Spinal cord (tissue), 10 donors: Measurements from ENCODE around the gene RHBG. TPM values are rescaled to one million over a fixed set of nuclear protein-coding genes. Genes with fewer than 3 reads are reported as not detected.
"Not testable (repeated sequence)": the region's sequence is repeated elsewhere in the genome, so short reads cannot be mapped to it uniquely, and the experiment has no call there.

Experiments used
- DNase-seq, 6 donors: peaks; one replicate each; pipeline versions ENCODE4 v3.0.0 to v3.0.0-alpha.2; 2013 to 2015; ENCODE audit warnings: low spot score in 6 of 6, low read depth in 4 of 6
- H3K27ac ChIP-seq: one replicate; pipeline ENCODE4 v1.5.1; 2013; ENCODE audit warnings: low read depth, low read length, control low read depth
- H3K27me3 ChIP-seq: one replicate; pipeline ENCODE4 v1.6.1; 2013; ENCODE audit warnings: low read length; ENCODE audit not compliant: control insufficient read depth, insufficient read depth
- H3K36me3 ChIP-seq: one replicate; pipeline ENCODE4 v1.6.1; 2013; ENCODE audit warnings: low read length; ENCODE audit not compliant: control insufficient read depth, insufficient read depth
- H3K4me1 ChIP-seq: one replicate; pipeline ENCODE4 v1.6.1; 2013; ENCODE audit warnings: low read length; ENCODE audit not compliant: control insufficient read depth, insufficient read depth
- H3K4me3 ChIP-seq: one replicate; pipeline ENCODE4 v1.5.1; 2013; ENCODE audit warnings: low read depth, low read length, control low read depth
- H3K9me3 ChIP-seq: one replicate; pipeline ENCODE4 v1.6.1; 2013; ENCODE audit warnings: low read length; ENCODE audit not compliant: control insufficient read depth, insufficient read depth
- WGBS: methylation state at CpG from one replicate; pipeline ENCODE4 v1.1.5; 2013; ENCODE audit warnings: missing lambda C conversion rate; ENCODE audit not compliant: insufficient coverage; 5-methylcytosine and 5-hydroxymethylcytosine counted together
- polyA plus RNA-seq, 2 donors: library from polyadenylated mRNA; unstranded; fragments of 120-200 nt; gene quantifications; one replicate each; pipeline ENCODE4 v1.2.1, GENCODE V29; 2013; ENCODE audit not compliant: insufficient read length in 2 of 2
- total RNA-seq, 2 donors: library from RNA; depleted of rRNA in 1 of 2; stranded (reverse); fragments of 120-200 nt in 1 of 2; fragments of >200 nt in 1 of 2; gene quantifications; one replicate each; pipeline versions ENCODE4 v1.2.3 to v1.2.4, GENCODE V29; 2013 to 2014
- donor health status: healthy.

RHBG gene
- total and polyA plus RNA-seq, 4 donors, result 0.26 to 0.81 TPM; not detected in 2

DNA sequence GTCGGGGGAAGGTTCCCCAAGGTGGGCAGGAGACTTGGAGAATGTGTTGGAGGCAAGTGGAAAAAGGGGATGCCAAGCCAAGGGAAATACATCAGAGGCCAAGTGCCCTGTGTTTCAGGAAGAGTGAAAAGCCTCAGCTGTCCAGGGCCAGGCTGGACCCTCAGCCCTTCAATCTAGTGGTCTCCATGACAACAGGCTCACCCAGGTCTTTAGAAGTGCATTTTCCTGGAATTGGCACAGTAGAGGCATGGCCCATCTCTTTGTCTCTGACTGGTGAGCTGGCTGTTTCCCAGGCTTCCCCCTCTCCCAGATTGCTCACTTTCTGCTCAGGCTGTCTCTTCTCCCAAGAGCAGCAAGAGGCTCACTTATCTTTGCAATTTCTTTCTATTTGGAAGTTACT is 10.4 kb upstream of the RHBG start:
- Histone ChIP-seq H3K36me3 (no peaks in the 10 kb centered on the region), H3K4me1 (peaks cover 23% of the 10 kb centered on the region), H3K27me3 (peaks cover 9% of the 10 kb centered on the region), H3K4me3 (no peak overlapping the region), H3K27ac (peak overlapping the region; percentile 61), H3K9me3 (no peaks in the 10 kb centered on the region)
- DNase-seq, result peak in 5 of 6 donors; percentile 62 to 91 (median 78)
- WGBS, result 38% methylated on average over 1 of the region's 1 CpG

DNA sequence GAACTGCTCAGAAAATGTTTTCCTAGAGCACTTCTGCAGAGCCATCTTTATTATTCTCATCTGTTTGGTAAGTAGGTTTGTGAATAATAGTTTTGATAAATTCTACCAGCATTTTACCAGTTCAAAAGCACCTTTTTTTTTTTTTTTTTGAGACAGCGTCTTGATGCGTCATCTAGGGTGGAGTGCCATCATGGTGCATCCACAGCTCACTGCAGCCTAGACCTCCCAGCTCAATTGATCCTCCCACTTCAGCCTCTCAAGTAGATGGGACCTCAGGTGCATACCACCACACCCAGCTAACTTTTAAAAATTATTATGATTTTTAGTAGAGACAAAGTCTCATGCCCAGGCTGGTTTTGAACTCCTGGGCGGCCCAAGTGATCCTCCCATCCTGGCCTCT is 9.8 kb upstream of the RHBG start:
- WGBS, result 75% methylated on average over 2 of the region's 3 CpGs
- H3K9me3 ChIP-seq, result no peaks in the 10 kb centered on the region
- H3K27ac ChIP-seq, result peak overlapping the region; percentile 61
- no peaks in the 10 kb centered on the region for H3K36me3 ChIP-seq
- no peak for DNase-seq
- no peak overlapping the region for H3K4me3 ChIP-seq
- peaks cover 23% of the 10 kb centered on the region for H3K4me1 ChIP-seq
- H3K27me3 ChIP-seq, result peaks cover 9% of the 10 kb centered on the region

DNA sequence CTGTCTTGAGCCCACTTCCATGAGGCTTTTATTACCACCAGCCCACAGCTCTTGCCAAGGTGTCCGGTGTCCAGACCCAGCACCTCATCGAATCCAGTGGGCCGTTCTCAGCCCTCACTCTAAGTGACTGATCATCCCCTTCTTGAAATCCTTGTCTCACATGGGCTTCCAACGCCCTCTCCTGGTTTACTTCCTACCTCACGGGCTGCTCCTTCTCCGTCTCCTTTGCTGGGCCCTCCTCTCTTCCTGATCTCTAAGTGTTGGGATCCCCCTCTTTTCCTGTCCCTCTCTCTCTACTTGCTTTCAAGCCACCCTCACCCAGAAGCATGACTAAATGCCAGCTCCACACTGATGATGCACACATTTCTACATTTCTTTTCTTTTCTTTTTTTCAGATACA is 9.0 kb upstream of the RHBG start:
- DNase-seq, result peak in 2 of 6 donors; percentile 36 to 41
- H3K27ac ChIP-seq, result peak overlapping the region; percentile 27
- H3K36me3 ChIP-seq, result no peaks in the 10 kb centered on the region
- H3K9me3 ChIP-seq, result no peaks in the 10 kb centered on the region
- H3K4me1 ChIP-seq, result peaks cover 23% of the 10 kb centered on the region
- H3K4me3 ChIP-seq, result no peak overlapping the region
- H3K27me3 ChIP-seq, result peaks cover 9% of the 10 kb centered on the region
- WGBS, result 23% methylated on average over 6 of the region's 6 CpGs

DNA sequence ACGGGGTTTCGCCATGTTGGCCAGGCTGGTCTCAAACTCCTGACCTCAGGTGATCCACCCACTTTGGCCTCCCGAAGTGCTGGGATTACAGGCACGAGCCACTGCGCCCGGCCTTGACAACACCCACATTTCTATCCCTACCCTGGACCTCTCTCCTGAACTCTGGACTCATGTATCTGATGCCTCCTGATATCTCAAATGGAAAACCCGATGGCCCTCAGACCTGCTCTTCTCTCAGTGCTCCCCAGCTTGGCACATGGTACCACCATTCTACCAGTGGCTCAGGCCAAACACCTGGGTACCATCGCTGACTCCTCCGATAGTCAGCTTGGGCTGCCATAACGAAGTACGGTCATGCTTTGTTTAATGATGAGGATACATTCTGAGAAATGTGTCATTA is 8.5 kb upstream of the RHBG start:
- no peak overlapping the region for H3K4me3 ChIP-seq
- H3K27me3 ChIP-seq, result peaks cover 9% of the 10 kb centered on the region
- WGBS, result 91% methylated on average over 9 of the region's 11 CpGs

DNA sequence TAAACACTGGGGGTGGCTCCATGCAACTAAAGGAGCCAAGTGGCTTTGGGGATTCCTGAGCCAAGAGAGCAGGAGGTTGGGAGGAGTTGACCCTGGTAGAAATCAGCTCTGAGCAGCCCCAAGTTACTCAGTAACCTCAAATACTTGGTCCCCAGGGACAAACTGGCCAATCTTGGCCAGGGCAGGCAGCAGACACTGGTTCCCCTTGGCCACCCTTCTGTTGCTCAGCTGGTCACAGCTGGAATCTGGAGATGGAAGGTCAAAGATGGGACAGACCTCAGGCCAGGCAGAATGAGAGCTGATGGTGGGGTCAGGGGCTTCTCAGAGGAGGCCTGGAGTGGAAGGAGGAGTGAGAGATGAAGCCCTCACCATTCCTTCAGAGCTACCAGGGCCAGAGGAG is 3.3 kb upstream of the RHBG start:
- no peak for DNase-seq
- no peaks in the 10 kb centered on the region for H3K36me3 ChIP-seq
- H3K4me3 ChIP-seq, result no peak overlapping the region
- peaks cover 10% of the 10 kb centered on the region for H3K27me3 ChIP-seq
- H3K9me3 ChIP-seq, result no peaks in the 10 kb centered on the region
- H3K4me1 ChIP-seq, result peaks cover 13% of the 10 kb centered on the region
- no peak overlapping the region for H3K27ac ChIP-seq

More for the DNA sequence above, 8.5 kb upstream of the RHBG start:
- no peak for DNase-seq
- H3K36me3 ChIP-seq, result no peaks in the 10 kb centered on the region
- H3K4me1 ChIP-seq, result peaks cover 23% of the 10 kb centered on the region
- no peak overlapping the region for H3K27ac ChIP-seq
- no peaks in the 10 kb centered on the region for H3K9me3 ChIP-seq

DNA sequence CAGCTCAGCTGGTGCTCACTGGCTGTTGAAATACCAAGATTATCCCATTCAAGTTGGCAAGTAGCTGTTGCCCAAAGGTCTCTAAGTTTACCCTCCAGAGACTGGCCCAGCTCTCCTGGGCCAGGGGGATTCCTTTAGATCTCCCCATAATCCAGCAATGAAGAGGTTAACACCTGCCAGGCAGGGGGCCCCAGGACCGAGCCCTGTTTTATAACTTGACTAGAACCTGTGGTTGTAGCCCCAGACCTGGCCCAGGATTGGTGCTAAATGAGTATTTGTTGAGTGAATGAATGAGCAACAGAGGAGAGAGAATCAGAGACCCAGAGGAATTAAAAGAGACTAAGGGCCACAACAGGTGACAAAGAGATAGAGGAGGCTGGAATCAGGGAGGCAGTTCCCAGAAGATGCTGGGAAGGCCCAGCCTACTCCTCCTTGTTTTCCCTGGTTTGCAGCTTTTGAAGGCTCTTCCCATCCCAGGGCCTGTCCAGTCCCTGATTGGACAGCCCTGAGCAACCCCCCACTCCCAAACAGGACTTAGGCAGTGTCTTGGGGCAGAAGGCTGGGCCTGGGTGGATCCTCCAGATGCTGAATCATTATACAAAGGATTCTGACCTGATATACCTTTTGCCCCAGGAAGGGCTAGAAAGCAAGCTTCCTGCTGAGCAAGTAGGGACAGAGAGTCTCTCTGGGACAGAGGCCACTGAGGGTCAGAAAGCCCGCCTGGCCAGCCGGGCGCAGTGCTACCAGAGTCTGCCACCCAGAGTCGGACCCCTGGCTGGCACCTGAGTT is 2.4 kb upstream of the RHBG start:
- H3K4me3 ChIP-seq, result no peak overlapping the region
- 81% methylated on average over 5 of the region's 5 CpGs for WGBS
- DNase-seq, result no peak
- no peaks in the 10 kb centered on the region for H3K9me3 ChIP-seq
- peaks cover 10% of the 10 kb centered on the region for H3K27me3 ChIP-seq
- no peak overlapping the region for H3K27ac ChIP-seq
- H3K4me1 ChIP-seq, result peaks cover 13% of the 10 kb centered on the region
- H3K36me3 ChIP-seq, result no peaks in the 10 kb centered on the region

DNA sequence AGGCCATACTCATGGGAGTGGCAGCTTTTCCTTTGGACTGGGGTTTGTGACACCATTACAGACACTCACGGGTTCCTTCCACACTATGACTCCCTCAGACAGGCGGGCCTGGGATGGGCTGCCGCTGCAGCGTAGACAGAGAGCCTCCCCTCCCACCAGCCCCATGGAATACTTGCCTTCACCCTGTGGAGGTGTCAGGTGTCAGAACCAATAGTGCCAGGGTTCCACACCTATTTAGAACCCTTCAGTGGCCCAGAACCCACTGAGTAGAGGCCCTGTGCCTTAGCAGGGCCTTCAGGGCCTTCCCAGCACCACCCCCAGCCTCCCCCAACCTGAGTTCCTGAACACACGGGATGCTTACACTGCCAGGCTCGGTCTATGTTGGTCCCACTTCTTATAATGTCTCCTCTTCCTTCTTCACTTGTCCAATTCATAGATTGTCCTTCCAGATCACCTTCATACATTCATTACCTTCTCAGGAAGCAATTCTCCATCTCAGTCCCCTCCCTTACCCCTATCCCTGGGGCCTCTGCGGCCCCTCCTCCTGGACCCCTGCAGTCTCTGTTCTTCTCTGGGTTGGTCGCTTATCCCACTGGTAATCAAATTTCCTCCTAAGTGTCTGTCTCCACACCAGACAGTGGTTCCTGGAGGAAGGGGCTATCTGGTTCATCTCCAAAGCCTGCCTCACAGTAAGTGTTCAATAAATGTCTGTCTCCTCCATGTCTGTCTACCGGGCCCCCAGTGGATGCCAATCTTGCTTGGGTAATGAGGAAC is 1.4 kb upstream of the RHBG start:
- H3K27me3 ChIP-seq, result peaks cover 10% of the 10 kb centered on the region
- DNase-seq, result no peak
- no peak overlapping the region for H3K4me3 ChIP-seq
- peaks cover 13% of the 10 kb centered on the region for H3K4me1 ChIP-seq
- no peaks in the 10 kb centered on the region for H3K36me3 ChIP-seq
- 70% methylated on average over 7 of the region's 9 CpGs for WGBS
- no peaks in the 10 kb centered on the region for H3K9me3 ChIP-seq
- H3K27ac ChIP-seq, result no peak overlapping the region

DNA sequence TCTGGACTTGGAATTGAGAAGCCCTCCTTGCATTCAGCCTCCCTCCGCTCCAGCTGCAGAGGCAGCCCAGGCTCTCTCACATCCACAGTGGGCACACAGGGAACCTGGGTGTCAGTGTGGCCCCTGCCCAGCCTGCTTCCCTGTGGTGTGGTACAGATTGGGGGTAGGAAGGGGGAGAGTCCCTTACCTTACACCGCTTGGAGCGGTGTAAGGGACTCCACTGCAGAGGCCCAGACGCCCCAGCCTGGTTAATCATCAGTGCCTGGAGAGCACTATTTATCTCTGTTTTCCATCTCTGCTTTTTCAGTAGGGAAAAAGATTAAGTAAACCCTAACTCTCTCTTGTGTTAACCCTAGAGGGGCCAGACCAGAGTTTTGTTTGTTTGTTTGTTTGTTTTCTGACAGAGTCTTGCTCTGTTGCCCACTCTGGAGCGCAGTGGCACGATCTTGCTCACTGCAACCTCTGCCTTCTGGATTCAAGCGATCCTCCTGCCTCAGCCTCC is 803 bp upstream of the RHBG start:
- peaks cover 10% of the 10 kb centered on the region for H3K27me3 ChIP-seq
- no peak overlapping the region for H3K27ac ChIP-seq
- DNase-seq, result no peak
- H3K4me1 ChIP-seq, result peaks cover 13% of the 10 kb centered on the region
- no peak overlapping the region for H3K4me3 ChIP-seq
- no peaks in the 10 kb centered on the region for H3K36me3 ChIP-seq
- no CpG with 5 or more reads among the region's 7 CpGs for WGBS
- no peaks in the 10 kb centered on the region for H3K9me3 ChIP-seq

DNA sequence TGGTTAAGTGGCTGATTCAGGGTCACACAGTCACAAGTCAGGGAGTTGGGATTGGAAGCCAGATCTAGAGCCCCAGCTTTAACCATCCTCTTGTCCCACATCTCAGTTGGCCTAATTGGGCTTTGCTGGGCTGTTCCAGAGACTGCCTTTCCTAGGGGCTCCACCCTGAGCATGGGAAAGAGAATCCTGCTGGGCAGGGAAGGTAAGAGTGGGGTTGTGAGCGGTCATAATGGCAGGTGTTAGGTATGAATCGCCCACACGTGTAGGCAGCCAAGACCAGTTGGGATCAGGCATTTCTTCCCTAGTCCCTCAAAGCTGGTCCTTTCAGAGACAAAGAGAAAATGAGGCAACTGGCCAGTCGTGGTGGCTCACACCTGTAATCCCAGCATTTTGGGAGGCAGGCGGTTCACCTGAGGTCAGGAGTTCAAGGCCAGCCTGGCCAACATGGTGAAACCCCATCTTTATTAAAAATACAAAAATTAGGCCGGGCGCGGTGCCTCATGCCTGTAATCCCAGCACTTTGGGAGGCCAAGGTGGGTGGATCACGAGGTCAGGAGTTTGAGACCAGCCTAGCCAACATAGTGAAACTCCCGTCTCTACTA is 775 bp downstream of the RHBG start:
- H3K36me3 ChIP-seq, H3K27ac ChIP-seq, H3K4me3 ChIP-seq, H3K9me3 ChIP-seq, H3K27me3 ChIP-seq, DNase-seq: not testable (repeated sequence)
- WGBS, result 94% methylated on average over 8 of the region's 10 CpGs
- H3K4me1 ChIP-seq, result peaks cover 13% of the 10 kb centered on the region
